Sigmoid colon (tissue), 3 donors: ENCODE measurements around the gene KRTAP5-9.

Source experiments
- POLR2A ChIP-seq, 2 donors: fragments of 450-650 bp; IDR thresholded peaks; one replicate each; pipeline ENCODE4 v1.6.1; 2016; ENCODE audit warnings: antibody characterized with exemption in 2 of 2, mild to moderate bottlenecking in 2 of 2, moderate library complexity in 2 of 2
- TF ChIP-seq, protein P1 (sequence below), 4 experiments: fragments of 450-650 bp in 3 of 4; fragments of 200-600 bp in 1 of 4; IDR thresholded peaks; one replicate each; pipeline ENCODE4 v1.5.1; 2016 to 2019; ENCODE audit warnings: antibody characterized with exemption in 4 of 4, mild to moderate bottlenecking in 3 of 4, moderate library complexity in 2 of 4

DNA sequence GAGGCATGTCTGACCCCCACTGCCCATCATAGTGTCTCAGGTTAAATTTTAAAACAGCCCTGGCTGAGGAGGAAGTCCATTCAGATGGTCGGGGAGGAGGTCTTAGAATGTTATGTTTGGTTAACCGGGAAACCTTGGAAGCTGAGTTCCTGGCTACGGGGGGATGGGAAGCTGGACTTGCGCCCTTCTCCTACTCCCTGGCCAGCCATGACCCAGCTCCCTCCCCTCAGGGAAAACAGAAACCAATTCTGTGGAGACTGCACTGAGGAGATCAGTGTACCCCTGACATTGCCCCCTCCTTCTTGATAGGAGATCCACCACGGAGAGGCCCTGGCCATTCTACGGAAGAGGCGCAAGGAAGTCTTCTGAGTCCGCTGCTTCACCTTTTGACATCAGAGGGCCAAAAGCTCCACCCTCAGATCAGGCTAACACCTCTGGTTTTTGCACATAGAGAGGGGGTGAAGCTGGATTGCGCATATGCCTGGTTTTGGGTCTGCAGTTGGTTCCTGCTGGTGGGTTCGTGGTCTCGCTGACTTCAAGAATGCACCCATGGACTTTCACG is 2.7 kb upstream of the KRTAP5-9 start:
- TF ChIP-seq POLR2A (IDR thresholded peaks at IDR 0.05) = no peak
- TF ChIP-seq, protein P1, sequence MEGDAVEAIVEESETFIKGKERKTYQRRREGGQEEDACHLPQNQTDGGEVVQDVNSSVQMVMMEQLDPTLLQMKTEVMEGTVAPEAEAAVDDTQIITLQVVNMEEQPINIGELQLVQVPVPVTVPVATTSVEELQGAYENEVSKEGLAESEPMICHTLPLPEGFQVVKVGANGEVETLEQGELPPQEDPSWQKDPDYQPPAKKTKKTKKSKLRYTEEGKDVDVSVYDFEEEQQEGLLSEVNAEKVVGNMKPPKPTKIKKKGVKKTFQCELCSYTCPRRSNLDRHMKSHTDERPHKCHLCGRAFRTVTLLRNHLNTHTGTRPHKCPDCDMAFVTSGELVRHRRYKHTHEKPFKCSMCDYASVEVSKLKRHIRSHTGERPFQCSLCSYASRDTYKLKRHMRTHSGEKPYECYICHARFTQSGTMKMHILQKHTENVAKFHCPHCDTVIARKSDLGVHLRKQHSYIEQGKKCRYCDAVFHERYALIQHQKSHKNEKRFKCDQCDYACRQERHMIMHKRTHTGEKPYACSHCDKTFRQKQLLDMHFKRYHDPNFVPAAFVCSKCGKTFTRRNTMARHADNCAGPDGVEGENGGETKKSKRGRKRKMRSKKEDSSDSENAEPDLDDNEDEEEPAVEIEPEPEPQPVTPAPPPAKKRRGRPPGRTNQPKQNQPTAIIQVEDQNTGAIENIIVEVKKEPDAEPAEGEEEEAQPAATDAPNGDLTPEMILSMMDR (IDR thresholded peaks at IDR 0.05) = no peak
